GM19395 (cell line): ENCODE data around the gene PDE1C.

ENCODE experiments used
- ATAC-seq: cut with Tn5 transposase; IDR thresholded peaks from one replicate; pipeline ENCODE4 v1.9.1; 2021; ENCODE audit warnings: mild to moderate bottlenecking, moderate library complexity; ENCODE audit not compliant: unreplicated experiment

Gene PDE1C

DNA sequence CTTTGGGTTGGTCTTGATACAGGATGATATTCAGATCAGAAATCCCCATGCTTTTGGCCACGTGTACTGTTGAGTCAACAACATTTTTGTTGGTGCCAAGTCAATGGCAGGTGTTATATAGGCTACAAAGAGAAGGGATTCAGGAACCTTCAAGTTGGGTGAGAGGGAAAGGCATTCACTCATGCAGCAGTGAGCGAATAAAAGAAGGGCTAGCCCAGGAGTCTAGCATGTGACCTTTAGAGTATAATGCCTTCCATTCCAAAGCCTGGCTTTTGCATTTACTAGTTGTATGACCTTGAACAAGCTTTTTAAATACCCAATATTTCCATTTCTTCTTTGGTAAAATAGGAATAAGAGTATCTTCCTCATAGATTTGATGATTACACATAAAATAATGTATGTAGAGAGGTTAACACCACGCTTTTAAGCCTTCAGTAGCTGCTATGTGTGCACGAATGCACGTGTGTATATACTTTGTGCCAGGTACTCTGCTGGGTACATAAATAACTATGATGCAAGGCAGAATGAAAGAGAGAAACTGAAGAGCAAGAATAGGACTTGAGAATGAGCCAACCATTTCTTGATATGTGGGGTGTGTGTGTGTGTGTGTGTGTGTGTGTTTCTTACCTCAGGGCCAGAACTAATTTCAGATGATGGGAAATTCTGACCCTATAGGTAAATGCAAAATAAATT, 163.6 kb downstream of the PDE1C start:
- no peak for ATAC-seq

GRCh38 chr7:31903962-31904361, 166.2 kb downstream of the PDE1C start:
- ATAC-seq = no peak

DNA sequence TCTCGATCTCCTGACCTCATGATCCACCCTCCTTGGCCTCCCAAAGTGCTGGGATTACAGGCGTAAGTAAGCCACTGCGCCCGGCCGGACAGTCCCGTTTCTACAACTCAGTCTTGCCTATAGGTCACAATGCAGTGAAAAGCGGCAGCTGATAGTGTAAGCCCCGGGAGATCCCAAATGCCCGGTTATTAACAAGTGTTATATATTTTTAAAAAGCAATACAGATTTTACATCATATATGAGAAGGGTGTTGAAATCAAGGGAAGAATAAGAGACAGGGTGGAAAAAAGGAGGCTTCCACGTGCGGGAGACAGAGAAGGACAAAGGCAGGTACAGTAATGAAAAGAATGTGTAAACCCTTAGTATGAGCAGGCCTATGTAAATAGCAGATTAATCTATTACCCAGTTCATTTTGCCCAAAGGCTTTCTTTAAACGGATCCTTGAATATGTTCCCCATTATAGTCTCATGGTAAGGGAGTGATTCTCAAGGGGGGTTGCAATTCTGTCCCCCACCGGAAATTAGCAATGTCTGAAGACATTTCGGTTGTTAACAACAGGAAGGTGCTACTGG, 170.8 kb downstream of the PDE1C start:
- ATAC-seq = no peak

GRCh38 chr7:31896925-31897324, 173.3 kb downstream of the PDE1C start:
- ATAC-seq = no peak

- no peak for ATAC-seq
Observed at GRCh38 chr7:31894308-31894707, 175.9 kb downstream of the PDE1C start.

DNA sequence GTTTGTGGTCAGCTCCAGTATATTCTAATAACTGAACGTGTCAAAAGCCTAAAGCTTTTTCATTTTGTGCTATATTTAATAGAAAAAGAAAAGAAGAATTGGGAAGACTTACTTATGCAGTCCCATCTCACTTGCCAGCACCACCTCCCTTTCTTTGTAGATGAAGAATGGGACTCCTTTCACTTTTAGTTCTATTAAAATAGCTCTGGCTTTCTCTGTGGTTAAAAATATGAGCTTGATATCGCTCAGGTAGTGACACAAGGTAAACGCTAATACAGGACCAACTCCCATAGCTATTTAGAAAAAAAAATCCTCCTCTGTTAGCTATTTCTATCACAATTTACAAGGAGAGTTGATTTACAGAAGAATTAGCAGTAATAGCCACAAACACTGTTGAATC, 176.8 kb downstream of the PDE1C start:
- peak; percentile 29 for ATAC-seq

DNA sequence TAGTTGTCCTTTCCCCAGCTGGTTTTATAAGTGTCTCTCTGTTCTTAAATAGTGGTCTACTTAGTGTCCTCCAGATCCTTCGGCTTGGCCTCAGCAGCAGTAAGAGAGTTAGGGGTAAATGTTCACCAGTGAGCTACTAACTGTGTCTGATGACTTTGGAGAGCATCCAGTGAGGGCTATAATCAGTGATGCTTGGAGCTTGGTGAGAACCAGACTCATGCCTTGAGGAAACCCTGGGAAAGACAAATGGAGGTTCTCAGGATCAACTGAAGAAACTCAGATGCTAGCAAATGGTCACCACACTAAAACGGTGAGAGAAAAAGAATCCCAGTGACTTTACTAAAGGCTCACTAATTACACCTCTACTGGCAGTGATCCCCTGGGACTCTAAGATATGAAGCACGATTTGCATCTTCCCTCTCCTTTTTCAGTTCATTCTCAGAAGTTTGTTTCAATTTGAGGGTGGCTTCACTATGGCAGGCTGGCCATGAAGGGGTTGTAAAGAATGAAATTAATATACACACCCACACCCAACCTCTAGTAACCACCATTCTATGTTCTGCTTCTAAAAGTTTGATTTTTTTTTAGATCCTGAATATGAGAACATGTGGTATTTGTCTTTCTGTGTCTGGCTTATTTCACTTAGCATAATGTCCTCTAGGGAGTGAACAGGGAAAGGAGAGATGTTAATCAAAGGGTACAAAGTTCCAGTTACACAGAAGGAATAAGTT, 177.9 kb downstream of the PDE1C start:
- ATAC-seq = peak; percentile 94

GRCh38 chr7:31890766-31891165, 179.4 kb downstream of the PDE1C start:
- no peak for ATAC-seq

- ATAC-seq = no peak
Observed at GRCh38 chr7:31890198-31890597, 180.0 kb downstream of the PDE1C start.

DNA sequence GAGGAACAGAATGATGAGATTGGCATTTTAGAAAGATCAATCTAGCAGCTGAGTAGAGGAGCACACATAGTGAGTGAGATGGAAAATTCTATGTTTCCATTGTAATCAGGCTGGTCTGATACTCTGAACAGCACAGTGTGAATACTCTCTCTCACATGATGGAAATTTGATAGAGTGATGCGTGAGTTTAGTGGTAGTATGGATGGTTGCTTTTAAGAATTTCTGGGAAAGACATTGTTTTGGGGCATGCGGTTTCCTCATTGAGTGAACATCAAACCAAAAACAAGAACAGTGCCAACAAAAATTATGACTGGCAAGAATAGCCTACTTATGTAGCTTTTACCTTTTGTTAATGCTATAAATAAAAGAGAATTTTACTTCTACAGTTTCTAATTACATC, 183.2 kb downstream of the PDE1C start:
- no peak for ATAC-seq

DNA sequence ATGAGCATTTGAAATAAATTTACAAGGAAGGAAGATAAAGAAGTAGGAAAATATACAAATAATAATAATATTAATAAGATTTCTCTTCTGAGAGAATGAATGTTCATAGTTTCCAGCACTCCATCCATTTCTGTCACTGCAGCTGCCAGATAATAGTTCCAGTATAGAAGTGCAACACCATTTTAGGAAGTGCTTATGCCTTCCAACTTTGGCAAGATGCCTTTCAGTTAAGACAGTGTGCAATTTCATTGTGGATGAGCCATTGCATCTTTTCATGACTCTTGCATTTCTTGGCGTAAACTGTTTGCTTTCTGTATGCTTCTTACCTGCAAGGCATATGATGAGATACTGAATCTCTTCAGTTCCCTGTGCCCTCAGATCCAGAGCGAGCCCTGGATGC, 185.0 kb downstream of the PDE1C start:
- no peak for ATAC-seq

DNA sequence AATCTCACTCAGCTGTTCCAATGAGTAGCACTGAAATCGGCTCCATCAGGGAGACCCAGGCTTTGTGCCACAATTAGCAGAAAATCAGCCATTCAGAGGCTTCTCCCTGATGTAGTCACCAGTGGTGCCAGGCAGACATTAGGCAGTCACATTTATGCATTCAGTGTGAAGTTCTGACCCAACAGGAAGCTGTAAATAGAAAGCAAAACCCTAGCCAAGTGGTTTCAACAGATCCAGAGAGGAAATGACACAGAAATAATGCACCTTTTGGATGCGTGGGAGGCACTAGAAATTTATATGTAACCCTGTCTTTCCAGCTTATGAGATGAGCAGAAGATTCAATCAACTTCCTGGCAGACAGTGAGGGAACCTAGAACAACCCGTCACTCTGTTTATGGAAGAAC, 186.4 kb downstream of the PDE1C start:
- ATAC-seq = peak; percentile 83

GRCh38 chr7:31882187-31882586, 188.0 kb downstream of the PDE1C start:
- no peak for ATAC-seq

- no peak for ATAC-seq
Observed at GRCh38 chr7:31878875-31879274, 191.3 kb downstream of the PDE1C start.

GRCh38 chr7:31875424-31875823, 194.8 kb downstream of the PDE1C start:
- no peak for ATAC-seq

GRCh38 chr7:31874631-31875386, 195.4 kb downstream of the PDE1C start:
- no peak for ATAC-seq

- peak; percentile 85 for ATAC-seq
Observed at GRCh38 chr7:31873816-31874597, 196.2 kb downstream of the PDE1C start.

- ATAC-seq = no peak
Observed at GRCh38 chr7:31872545-31873370, 197.4 kb downstream of the PDE1C start.

DNA sequence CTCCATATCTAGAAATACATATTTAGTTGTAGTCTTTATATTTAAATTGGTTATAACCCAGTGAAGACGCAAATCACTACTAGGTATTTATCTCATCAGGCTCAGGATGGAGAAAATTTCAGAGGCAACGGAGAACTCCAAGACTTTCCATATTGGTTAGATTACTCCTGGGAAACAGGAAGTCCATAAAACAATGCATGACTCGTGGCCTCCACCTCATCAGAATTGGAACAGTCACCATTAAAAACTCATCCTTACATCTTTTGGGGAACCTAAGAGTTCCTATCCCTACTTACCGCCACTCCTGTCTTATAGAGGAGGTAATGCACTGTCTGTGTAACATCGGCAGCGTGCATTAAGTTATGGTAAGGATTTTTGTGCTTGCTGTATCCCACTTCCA, 205.6 kb downstream of the PDE1C start:
- ATAC-seq = no peak

- no peak for ATAC-seq
Observed at GRCh38 chr7:31860925-31861324, 209.3 kb downstream of the PDE1C start.
